A549 (cell line): Measurements from ENCODE around the gene TMEM61. TPM values are rescaled to one million over a fixed set of nuclear protein-coding genes. Genes with fewer than 3 reads are reported as not detected.

Experiments used
- ATAC-seq, 2 experiments: fragments of 200-7000 bp in 1 of 2; fragments of >200 bp in 1 of 2; cut with Nextera tagmentation in 1 of 2; cut with Tn5 transposase in 1 of 2; 3 replicates each; pipeline versions ENCODE4 v1.8.0 to v1.9.1; 2018 to 2020; ENCODE audit warnings: mild to moderate bottlenecking in 1 of 2, moderate library complexity in 1 of 2
- CTCF ChIA-PET: fragments of 300-600 bp; sonication (Branson Sonifier 250); formaldehyde crosslinking; extraction: SDS; loops from one replicate; lab custom pipeline; 2021; ENCODE audit warnings: antibody characterized with exemption, inconsistent platforms; lab: Yijun Ruan, JAX
- POLR2A ChIA-PET: fragments of 350-600 bp; formaldehyde crosslinking; extraction: SDS; loops from one replicate; lab custom pipeline; 2021; ENCODE audit warnings: antibody characterized with exemption, inconsistent platforms; lab: Yijun Ruan, JAX
- DNase-seq, 2 experiments: peaks; one replicate each; pipeline versions ENCODE4 v3.0.0 to v3.0.0-alpha.2; 2011 to 2016; ENCODE audit warnings: low read depth in 1 of 2, low spot score in 1 of 2
- FAIRE-seq: peaks from 2 replicates; lab custom pipeline; 2011; peaks lifted over from hg19 to GRCh38; lab: Jason Lieb, UNC
- H3K27ac ChIP-seq, 2 experiments: fragments of >200 bp; sonication (Bioruptor Twin); formaldehyde crosslinking; 3 replicates each; pipeline ENCODE4 v1.5.1; 2016 to 2017
- H3K4me1 ChIP-seq: fragments of >200 bp; sonication (Bioruptor Twin); formaldehyde crosslinking; 3 replicates; pipeline ENCODE4 v1.6.1; 2016
- H3K4me2 ChIP-seq: fragments of >200 bp; sonication (Bioruptor Twin); formaldehyde crosslinking; 3 replicates; pipeline ENCODE4 v1.6.1; 2016
- H3K4me3 ChIP-seq: fragments of >200 bp; sonication (Bioruptor Twin); formaldehyde crosslinking; 3 replicates; pipeline ENCODE4 v1.5.1; 2016
- H3K9me3 ChIP-seq: fragments of >200 bp; sonication (Bioruptor Twin); formaldehyde crosslinking; 3 replicates; pipeline ENCODE4 v1.6.1; 2016
- CBX2 ChIP-seq: fragments of 200-600 bp; sonication (generic); IDR thresholded peaks from 2 replicates; pipeline ENCODE4 v1.6.1; 2016; ENCODE audit warnings: low read depth, mild to moderate bottlenecking, borderline replicate concordance
- CEBPB ChIP-seq, 2 experiments: fragments of >200 bp in 1 of 2; sonication (Bioruptor Twin) in 1 of 2; formaldehyde crosslinking in 1 of 2; IDR thresholded peaks; 2 replicates each; pipeline ENCODE4 v1.6.1; 2012 to 2016
- E2F6 ChIP-seq: IDR thresholded peaks from 2 replicates; pipeline ENCODE4 v1.6.1; 2012; ENCODE audit warnings: low read depth, borderline replicate concordance
- ESRRA ChIP-seq: fragments of 150-350 bp; IDR thresholded peaks from 2 replicates; pipeline ENCODE4 v1.6.1; 2014; ENCODE audit warnings: mild to moderate bottlenecking, low read length, borderline replicate concordance
- FOSL2 ChIP-seq, 2 experiments: fragments of 450-650 bp in 1 of 2; fragments of >200 bp in 1 of 2; sonication (Bioruptor Twin) in 1 of 2; formaldehyde crosslinking; IDR thresholded peaks; 2 replicates each; pipeline versions ENCODE4 v1.5.0 to v1.6.1; 2016 to 2020; ENCODE audit warnings: mild to moderate bottlenecking in 1 of 2, moderate library complexity in 1 of 2
- FOXS1 ChIP-seq: fragments of 250-450 bp; sonication (Bioruptor Pico); IDR thresholded peaks from 2 replicates; pipeline ENCODE4 v1.5.0; 2020; ENCODE audit warnings: mild to moderate bottlenecking, moderate library complexity
- HDAC2 ChIP-seq: fragments of 200-600 bp; sonication (generic); IDR thresholded peaks from 2 replicates; pipeline ENCODE4 v1.6.1; 2016
- HMGXB4 ChIP-seq: fragments of 250-450 bp; sonication (Bioruptor Pico); IDR thresholded peaks from 2 replicates; pipeline ENCODE4 v1.5.0; 2021; ENCODE audit warnings: mild to moderate bottlenecking, moderate library complexity, borderline replicate concordance
- HOXA7 ChIP-seq: fragments of 250-450 bp; sonication (Bioruptor Pico); IDR thresholded peaks from 2 replicates; pipeline ENCODE4 v1.5.0; 2020; ENCODE audit warnings: mild to moderate bottlenecking, moderate library complexity
- HOXB13 ChIP-seq: fragments of 250-450 bp; sonication (Bioruptor Pico); IDR thresholded peaks from 2 replicates; pipeline ENCODE4 v1.5.0; 2020; ENCODE audit warnings: low read depth, mild to moderate bottlenecking, moderate library complexity
- HOXB5 ChIP-seq: fragments of 250-450 bp; sonication (Bioruptor Pico); IDR thresholded peaks from 2 replicates; pipeline ENCODE4 v1.5.0; 2020; ENCODE audit warnings: mild to moderate bottlenecking, moderate library complexity
- JUN ChIP-seq, 2 experiments: fragments of >200 bp; sonication (Bioruptor Twin); formaldehyde crosslinking; IDR thresholded peaks; 2 replicates in 1 of 2; 3 replicates in 1 of 2; pipeline ENCODE4 v1.6.1; 2016 to 2017
- JUNB ChIP-seq: fragments of >200 bp; sonication (Bioruptor Twin); formaldehyde crosslinking; IDR thresholded peaks from 2 replicates; pipeline ENCODE4 v1.6.1; 2016
- NPAS2 ChIP-seq: fragments of 250-450 bp; sonication (Bioruptor Pico); IDR thresholded peaks from 2 replicates; pipeline ENCODE4 v1.8.0; 2022; ENCODE audit warnings: mild to moderate bottlenecking, moderate library complexity, borderline replicate concordance
- RARB ChIP-seq: fragments of 250-450 bp; sonication (Bioruptor Pico); IDR thresholded peaks from 2 replicates; pipeline ENCODE4 v1.8.0; 2021; ENCODE audit warnings: mild to moderate bottlenecking, moderate library complexity
- RCOR1 ChIP-seq: fragments of 150-350 bp; IDR thresholded peaks from 2 replicates; pipeline ENCODE4 v1.6.1; 2014; ENCODE audit warnings: antibody characterized with exemption, low read length, low read depth
- RNF2 ChIP-seq: fragments of 200-600 bp; sonication (generic); IDR thresholded peaks from 2 replicates; pipeline ENCODE4 v1.6.1; 2016; ENCODE audit warnings: low read depth, mild to moderate bottlenecking, antibody characterized with exemption, moderate library complexity, borderline replicate concordance
- SMC3 ChIP-seq: fragments of >200 bp; sonication (Bioruptor Twin); formaldehyde crosslinking; IDR thresholded peaks from 3 replicates; pipeline ENCODE4 v1.6.1; 2018; ENCODE audit warnings: inconsistent platforms
- TFCP2L1 ChIP-seq: fragments of 250-450 bp; sonication (Bioruptor Pico); IDR thresholded peaks from 2 replicates; pipeline ENCODE4 v1.5.0; 2021; ENCODE audit warnings: mild to moderate bottlenecking
- TP53 ChIP-seq: fragments of 250-450 bp; sonication (Bioruptor Pico); IDR thresholded peaks from 2 replicates; pipeline ENCODE4 v1.5.0; 2021; ENCODE audit warnings: mild to moderate bottlenecking, moderate library complexity
- ZC3H11A ChIP-seq: fragments of 450-650 bp; IDR thresholded peaks from 2 replicates; pipeline ENCODE4 v1.6.1; 2014; ENCODE audit warnings: antibody characterized with exemption, mild to moderate bottlenecking
- ZFP36 ChIP-seq: fragments of 450-650 bp; IDR thresholded peaks from 2 replicates; pipeline ENCODE4 v1.6.1; 2014; ENCODE audit warnings: borderline replicate concordance; ENCODE audit not compliant: partially characterized antibody
- ZNF302 ChIP-seq: fragments of 250-450 bp; sonication (Bioruptor Pico); IDR thresholded peaks from 2 replicates; pipeline ENCODE4 v1.9.0; 2021; ENCODE audit warnings: inconsistent platforms, mild to moderate bottlenecking, moderate library complexity
- WGBS: methylation state at CpG from one replicate; pipeline ENCODE4 v1.1.6; 2017; ENCODE audit errors: missing lambda C conversion rate; 5-methylcytosine and 5-hydroxymethylcytosine counted together
- polyA plus RNA-seq, 4 experiments: library from polyadenylated mRNA; depleted of rRNA in 3 of 4; stranded (reverse); fragments of >200 nt; fragmentation: RNase III in 1 of 4; extraction: RNeasy Plus Mini Kit Qiagen cat#74134 plus additional on column Dnase treatment in 1 of 4; gene quantifications; 2 replicates in 3 of 4; 3 replicates in 1 of 4; pipeline ENCODE4 v1.2.3, GENCODE V29; 2011 to 2017
- TF ChIP-seq, protein P1 (sequence below): fragments of 200-600 bp; sonication (generic); IDR thresholded peaks from 2 replicates; pipeline ENCODE4 v1.6.1; 2016; ENCODE audit warnings: antibody characterized with exemption, mild to moderate bottlenecking, moderate library complexity
- TF ChIP-seq, protein P2 (sequence below): fragments of >200 bp; sonication (Bioruptor Twin); formaldehyde crosslinking; IDR thresholded peaks from 3 replicates; pipeline ENCODE4 v1.5.1; 2016
- TF ChIP-seq, protein P3 (sequence below): fragments of 250-450 bp; sonication (Bioruptor Pico); IDR thresholded peaks from 2 replicates; pipeline ENCODE4 v1.5.0; 2020; ENCODE audit warnings: low read depth, mild to moderate bottlenecking, moderate library complexity
- TF ChIP-seq, protein P4 (sequence below): fragments of 150-350 bp; IDR thresholded peaks from 2 replicates; pipeline ENCODE4 v1.6.1; 2014; ENCODE audit warnings: low read depth, mild to moderate bottlenecking, low read length

Gene TMEM61
- polyA plus RNA-seq, 2 of the 4 experiments (the other 2 are of a cell fraction), result 0.06 to 0.10 TPM

GRCh38 chr1:54990916-54991315 is 10.5 kb downstream of the TMEM61 start:
- Histone ChIP-seq H3K27ac (no peak overlapping the region), H3K9me3 (no peaks in the 10 kb centered on the region), H3K4me2 (no peak overlapping the region), H3K4me3 (no peak overlapping the region), H3K4me1 (no peaks in the 10 kb centered on the region)
- TF ChIP-seq ZFP36, result no peak
- TF ChIP-seq FOSL2 (IDR thresholded peaks at IDR 0.05), result no peak
- TF ChIP-seq FOSL2 (CRISPR knock-in tag; IDR thresholded peaks at IDR 0.05), result no peak
- TF ChIP-seq TFCP2L1 (CRISPR knock-in tag), result no peak
- TF ChIP-seq JUNB, result no peak
- TF ChIP-seq FOXS1 (CRISPR knock-in tag), result no peak
- no peak for TF ChIP-seq HOXA7
- TF ChIP-seq, protein P1, sequence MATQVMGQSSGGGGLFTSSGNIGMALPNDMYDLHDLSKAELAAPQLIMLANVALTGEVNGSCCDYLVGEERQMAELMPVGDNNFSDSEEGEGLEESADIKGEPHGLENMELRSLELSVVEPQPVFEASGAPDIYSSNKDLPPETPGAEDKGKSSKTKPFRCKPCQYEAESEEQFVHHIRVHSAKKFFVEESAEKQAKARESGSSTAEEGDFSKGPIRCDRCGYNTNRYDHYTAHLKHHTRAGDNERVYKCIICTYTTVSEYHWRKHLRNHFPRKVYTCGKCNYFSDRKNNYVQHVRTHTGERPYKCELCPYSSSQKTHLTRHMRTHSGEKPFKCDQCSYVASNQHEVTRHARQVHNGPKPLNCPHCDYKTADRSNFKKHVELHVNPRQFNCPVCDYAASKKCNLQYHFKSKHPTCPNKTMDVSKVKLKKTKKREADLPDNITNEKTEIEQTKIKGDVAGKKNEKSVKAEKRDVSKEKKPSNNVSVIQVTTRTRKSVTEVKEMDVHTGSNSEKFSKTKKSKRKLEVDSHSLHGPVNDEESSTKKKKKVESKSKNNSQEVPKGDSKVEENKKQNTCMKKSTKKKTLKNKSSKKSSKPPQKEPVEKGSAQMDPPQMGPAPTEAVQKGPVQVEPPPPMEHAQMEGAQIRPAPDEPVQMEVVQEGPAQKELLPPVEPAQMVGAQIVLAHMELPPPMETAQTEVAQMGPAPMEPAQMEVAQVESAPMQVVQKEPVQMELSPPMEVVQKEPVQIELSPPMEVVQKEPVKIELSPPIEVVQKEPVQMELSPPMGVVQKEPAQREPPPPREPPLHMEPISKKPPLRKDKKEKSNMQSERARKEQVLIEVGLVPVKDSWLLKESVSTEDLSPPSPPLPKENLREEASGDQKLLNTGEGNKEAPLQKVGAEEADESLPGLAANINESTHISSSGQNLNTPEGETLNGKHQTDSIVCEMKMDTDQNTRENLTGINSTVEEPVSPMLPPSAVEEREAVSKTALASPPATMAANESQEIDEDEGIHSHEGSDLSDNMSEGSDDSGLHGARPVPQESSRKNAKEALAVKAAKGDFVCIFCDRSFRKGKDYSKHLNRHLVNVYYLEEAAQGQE, result no peak
- no peak for TF ChIP-seq ESRRA
- TF ChIP-seq HOXB13, result no peak
- no peak for TF ChIP-seq HDAC2
- TF ChIP-seq RARB (CRISPR knock-in tag), result no peak
- TF ChIP-seq, protein P2, sequence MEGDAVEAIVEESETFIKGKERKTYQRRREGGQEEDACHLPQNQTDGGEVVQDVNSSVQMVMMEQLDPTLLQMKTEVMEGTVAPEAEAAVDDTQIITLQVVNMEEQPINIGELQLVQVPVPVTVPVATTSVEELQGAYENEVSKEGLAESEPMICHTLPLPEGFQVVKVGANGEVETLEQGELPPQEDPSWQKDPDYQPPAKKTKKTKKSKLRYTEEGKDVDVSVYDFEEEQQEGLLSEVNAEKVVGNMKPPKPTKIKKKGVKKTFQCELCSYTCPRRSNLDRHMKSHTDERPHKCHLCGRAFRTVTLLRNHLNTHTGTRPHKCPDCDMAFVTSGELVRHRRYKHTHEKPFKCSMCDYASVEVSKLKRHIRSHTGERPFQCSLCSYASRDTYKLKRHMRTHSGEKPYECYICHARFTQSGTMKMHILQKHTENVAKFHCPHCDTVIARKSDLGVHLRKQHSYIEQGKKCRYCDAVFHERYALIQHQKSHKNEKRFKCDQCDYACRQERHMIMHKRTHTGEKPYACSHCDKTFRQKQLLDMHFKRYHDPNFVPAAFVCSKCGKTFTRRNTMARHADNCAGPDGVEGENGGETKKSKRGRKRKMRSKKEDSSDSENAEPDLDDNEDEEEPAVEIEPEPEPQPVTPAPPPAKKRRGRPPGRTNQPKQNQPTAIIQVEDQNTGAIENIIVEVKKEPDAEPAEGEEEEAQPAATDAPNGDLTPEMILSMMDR, result no peak
- no peak for TF ChIP-seq CBX2
- no peak for TF ChIP-seq RNF2
- DNase-seq, result no peak
- WGBS, result 47% methylated on average over 3 of the region's 4 CpGs
- ATAC-seq, result no peak
- POLR2A ChIA-PET, result no interaction called here
- FAIRE-seq, result no peak
- CTCF ChIA-PET, result interaction anchor here (1.1 to 20.8 kb wide), 3 partner anchors 31 to 45 kb away, joined by 3 to 451 read pairs (median 4); no protein-coding TSS in a partner anchor

- ATAC-seq (no peak), DNase-seq (no peak), FAIRE-seq (no peak)
- WGBS, result 45% methylated on average over 4 of the region's 12 CpGs
- H3K27ac ChIP-seq, result no peak overlapping the region
- H3K9me3 ChIP-seq, result no peaks in the 10 kb centered on the region
- no peak overlapping the region for H3K4me2 ChIP-seq
- TF ChIP-seq HOXB5 (CRISPR knock-in tag), result no peak
- TF ChIP-seq HMGXB4 (CRISPR knock-in tag), result no peak
- no peak for TF ChIP-seq JUN (IDR thresholded peaks at IDR 0.05)
- no peak for TF ChIP-seq TP53 (CRISPR knock-in tag)
- TF ChIP-seq CEBPB (IDR thresholded peaks at IDR 0.05), result no peak
- no peak for TF ChIP-seq ZNF302
- TF ChIP-seq E2F6, result no peak
- TF ChIP-seq, protein P3, sequence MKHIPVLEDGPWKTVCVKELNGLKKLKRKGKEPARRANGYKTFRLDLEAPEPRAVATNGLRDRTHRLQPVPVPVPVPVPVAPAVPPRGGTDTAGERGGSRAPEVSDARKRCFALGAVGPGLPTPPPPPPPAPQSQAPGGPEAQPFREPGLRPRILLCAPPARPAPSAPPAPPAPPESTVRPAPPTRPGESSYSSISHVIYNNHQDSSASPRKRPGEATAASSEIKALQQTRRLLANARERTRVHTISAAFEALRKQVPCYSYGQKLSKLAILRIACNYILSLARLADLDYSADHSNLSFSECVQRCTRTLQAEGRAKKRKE (CRISPR knock-in tag), result no peak
- TF ChIP-seq RCOR1, result no peak
- TF ChIP-seq, protein P4, sequence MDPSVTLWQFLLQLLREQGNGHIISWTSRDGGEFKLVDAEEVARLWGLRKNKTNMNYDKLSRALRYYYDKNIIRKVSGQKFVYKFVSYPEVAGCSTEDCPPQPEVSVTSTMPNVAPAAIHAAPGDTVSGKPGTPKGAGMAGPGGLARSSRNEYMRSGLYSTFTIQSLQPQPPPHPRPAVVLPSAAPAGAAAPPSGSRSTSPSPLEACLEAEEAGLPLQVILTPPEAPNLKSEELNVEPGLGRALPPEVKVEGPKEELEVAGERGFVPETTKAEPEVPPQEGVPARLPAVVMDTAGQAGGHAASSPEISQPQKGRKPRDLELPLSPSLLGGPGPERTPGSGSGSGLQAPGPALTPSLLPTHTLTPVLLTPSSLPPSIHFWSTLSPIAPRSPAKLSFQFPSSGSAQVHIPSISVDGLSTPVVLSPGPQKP, result no peak
- TF ChIP-seq NPAS2 (CRISPR knock-in tag), result no peak
- TF ChIP-seq ZC3H11A, result no peak
- no peak for TF ChIP-seq JUNB
- no peak for TF ChIP-seq SMC3
- POLR2A ChIA-PET, result no interaction called here
- CTCF ChIA-PET, result interaction anchor here (1.0 to 20.8 kb wide), 3 partner anchors 9 to 46 kb away, joined by 3 to 451 read pairs (median 3); no protein-coding TSS in a partner anchor
- H3K4me1 ChIP-seq, result 0 out of 3 replicates have a peak, but pooled peaks cover 4% of the 10 kb centered on the region
- no peak overlapping the region for H3K4me3 ChIP-seq
These were observed 11.5 kb downstream of the TMEM61 start for GRCh38 chr1:54991939-54992338.
